Thoracic aorta (tissue), 2 donors: ENCODE measurements around the gene CIZ1. TPM values are rescaled to one million over a fixed set of nuclear protein-coding genes. Genes with fewer than 3 reads are reported as not detected.

Experiments used
- ATAC-seq: fragments of 150-250 bp; one replicate; pipeline ENCODE4 v1.8.0; 2017; ENCODE audit warnings: low read depth; ENCODE audit not compliant: insufficient number of reproducible peaks, low FRiP score
- DNase-seq: peaks from one replicate; pipeline ENCODE4 v3.0.0-alpha.2; 2020; ENCODE audit warnings: low spot score
- H3K27ac ChIP-seq, 2 donors: fragments of 200-600 bp; sonication (generic); 1 replicate in 1 of 2; 2 replicates in 1 of 2; pipeline ENCODE4 v1.5.1; 2016; ENCODE audit warnings: mild to moderate bottlenecking in 2 of 2, moderate library complexity in 2 of 2
- H3K27me3 ChIP-seq: fragments of 200-600 bp; sonication (generic); replicated peaks from 2 replicates; pipeline ENCODE4 v1.6.0; 2016; ENCODE audit warnings: mild to moderate bottlenecking; ENCODE audit not compliant: insufficient read depth
- H3K36me3 ChIP-seq: fragments of 200-600 bp; sonication (generic); one replicate; pipeline ENCODE4 v1.5.1; 2016
- H3K4me1 ChIP-seq, 2 donors: fragments of 200-600 bp; sonication (generic); 1 replicate in 1 of 2; 2 replicates in 1 of 2; pipeline versions ENCODE4 v1.5.1 to v1.6.0; 2016; ENCODE audit warnings: low read depth in 2 of 2, mild to moderate bottlenecking in 1 of 2; ENCODE audit not compliant: control insufficient read depth in 1 of 2
- H3K4me3 ChIP-seq: fragments of 200-600 bp; sonication (generic); 2 replicates; pipeline ENCODE4 v1.5.1; 2016; ENCODE audit warnings: mild to moderate bottlenecking
- H3K9me3 ChIP-seq: fragments of 200-600 bp; sonication (generic); 2 replicates; pipeline ENCODE4 v1.5.1; 2016
- total RNA-seq, 2 donors: library from RNA; depleted of rRNA; stranded (reverse); fragments of >200 nt; gene quantifications; one replicate each; pipeline versions ENCODE4 v1.1.0 to v1.2.3, GENCODE V29; 2016
- TF ChIP-seq, protein P1 (sequence below): fragments of 200-600 bp; sonication (generic); IDR thresholded peaks from one replicate; pipeline ENCODE4 v1.5.1; 2019; ENCODE audit warnings: antibody characterized with exemption

The CIZ1 gene
- total RNA-seq, 2 donors from 2014 or later: 68.0 to 86.0 TPM

DNA sequence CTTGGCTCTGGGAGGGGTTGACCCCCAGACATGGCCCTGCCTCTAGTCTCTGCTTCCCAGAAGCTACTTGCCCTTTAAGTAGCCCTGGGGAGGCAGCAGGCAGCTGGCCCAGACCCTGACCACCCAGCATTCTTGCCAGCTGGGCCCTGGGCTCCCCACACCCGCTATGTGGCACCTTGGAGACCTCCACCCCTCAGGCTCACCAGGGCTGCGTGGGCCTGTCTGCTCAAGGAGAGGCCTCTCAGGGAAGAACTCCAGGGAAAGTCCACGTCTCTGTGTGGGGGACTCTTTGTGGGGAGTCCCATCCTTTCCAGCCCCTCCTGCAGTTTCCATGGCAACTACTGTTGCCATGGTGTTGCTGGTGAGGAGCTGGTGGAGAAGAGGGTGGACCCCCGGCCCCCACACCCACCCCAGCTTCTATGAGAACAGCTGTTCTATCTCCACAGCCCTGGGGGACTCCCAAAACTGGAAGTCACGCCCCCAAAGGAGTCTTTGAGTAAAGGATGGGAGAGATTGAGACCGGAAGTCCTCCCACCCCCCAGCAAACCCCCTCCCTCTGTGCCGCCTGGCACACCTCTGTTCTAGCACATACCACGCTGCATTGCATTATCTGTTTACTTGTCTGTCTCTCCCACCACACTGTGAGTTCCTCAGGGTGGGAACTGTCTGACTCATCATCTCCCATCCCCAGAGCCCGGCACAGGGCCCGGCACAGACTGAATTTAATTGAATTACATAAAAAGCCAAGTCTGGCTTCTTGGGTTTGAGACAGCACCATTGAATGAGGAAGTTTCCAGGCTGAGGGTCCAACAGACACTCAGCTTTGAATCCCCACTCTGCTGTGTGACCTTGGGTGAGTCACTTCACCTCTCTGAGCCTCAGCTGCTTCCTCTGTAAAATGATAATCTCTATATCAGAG is 24.4 kb upstream of the CIZ1 start:
- H3K27ac ChIP-seq: no peak overlapping the region
- DNase-seq: no peak
- H3K4me1 ChIP-seq: peaks cover 0 to 13% of the 10 kb centered on the region in 2 donors
- no peaks in the 10 kb centered on the region for H3K27me3 ChIP-seq
- no peaks in the 10 kb centered on the region for H3K36me3 ChIP-seq
- H3K9me3 ChIP-seq: no peaks in the 10 kb centered on the region
- no peak overlapping the region for H3K4me3 ChIP-seq
- no peak for ATAC-seq
- TF ChIP-seq, protein P1, sequence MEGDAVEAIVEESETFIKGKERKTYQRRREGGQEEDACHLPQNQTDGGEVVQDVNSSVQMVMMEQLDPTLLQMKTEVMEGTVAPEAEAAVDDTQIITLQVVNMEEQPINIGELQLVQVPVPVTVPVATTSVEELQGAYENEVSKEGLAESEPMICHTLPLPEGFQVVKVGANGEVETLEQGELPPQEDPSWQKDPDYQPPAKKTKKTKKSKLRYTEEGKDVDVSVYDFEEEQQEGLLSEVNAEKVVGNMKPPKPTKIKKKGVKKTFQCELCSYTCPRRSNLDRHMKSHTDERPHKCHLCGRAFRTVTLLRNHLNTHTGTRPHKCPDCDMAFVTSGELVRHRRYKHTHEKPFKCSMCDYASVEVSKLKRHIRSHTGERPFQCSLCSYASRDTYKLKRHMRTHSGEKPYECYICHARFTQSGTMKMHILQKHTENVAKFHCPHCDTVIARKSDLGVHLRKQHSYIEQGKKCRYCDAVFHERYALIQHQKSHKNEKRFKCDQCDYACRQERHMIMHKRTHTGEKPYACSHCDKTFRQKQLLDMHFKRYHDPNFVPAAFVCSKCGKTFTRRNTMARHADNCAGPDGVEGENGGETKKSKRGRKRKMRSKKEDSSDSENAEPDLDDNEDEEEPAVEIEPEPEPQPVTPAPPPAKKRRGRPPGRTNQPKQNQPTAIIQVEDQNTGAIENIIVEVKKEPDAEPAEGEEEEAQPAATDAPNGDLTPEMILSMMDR: no peak

GRCh38 chr9:128214571-128215490 is 23.5 kb upstream of the CIZ1 start:
- Histone ChIP-seq H3K36me3 (no peaks in the 10 kb centered on the region), H3K9me3 (no peaks in the 10 kb centered on the region), H3K27me3 (no peaks in the 10 kb centered on the region), H3K4me3 (no peak overlapping the region), H3K27ac (no peak overlapping the region), H3K4me1 (peaks cover 0 to 13% of the 10 kb centered on the region in 2 donors)
- ATAC-seq (no peak), DNase-seq (no peak)
- TF ChIP-seq, protein P1: no peak

DNA sequence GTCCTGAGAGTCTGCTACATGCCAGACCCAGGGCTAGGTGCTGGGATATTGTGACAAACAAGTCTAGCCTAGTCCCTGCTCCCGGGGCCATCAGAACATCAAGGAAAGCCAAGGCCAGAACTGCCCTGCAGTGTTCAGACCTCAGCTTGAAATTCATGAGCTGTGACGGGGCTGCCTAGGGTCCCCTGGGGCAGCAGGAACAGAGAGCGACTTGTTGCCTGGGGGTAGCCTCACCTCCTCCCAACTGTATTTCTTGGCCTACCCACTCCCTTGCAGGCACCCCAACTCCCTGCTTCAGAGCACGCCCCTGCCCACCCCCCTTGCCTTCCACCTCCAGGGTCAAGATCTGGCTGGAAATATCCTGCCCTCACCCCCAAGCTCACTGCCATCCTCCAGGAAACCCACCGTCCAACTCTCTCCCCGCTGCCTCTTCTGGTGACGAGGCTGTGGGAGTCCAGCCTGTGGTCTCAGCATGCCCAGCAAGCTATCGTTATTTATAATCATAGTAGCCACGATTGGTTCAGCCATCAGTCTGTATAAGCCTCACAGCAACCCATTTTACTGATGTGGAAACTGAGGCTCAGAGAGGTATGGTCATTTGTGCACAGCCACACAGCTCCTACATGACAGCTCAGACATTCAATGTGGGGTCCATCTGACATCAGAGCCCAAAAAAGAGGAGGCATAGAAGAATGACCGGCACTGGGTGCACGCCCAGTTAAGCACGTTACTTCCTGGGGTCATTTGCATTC is 22.6 kb upstream of the CIZ1 start:
- Histone ChIP-seq H3K36me3 (no peaks in the 10 kb centered on the region), H3K9me3 (no peaks in the 10 kb centered on the region), H3K4me1 (peaks cover 0 to 8% of the 10 kb centered on the region in 2 donors), H3K27me3 (no peaks in the 10 kb centered on the region), H3K27ac (no peak overlapping the region), H3K4me3 (no peak overlapping the region)
- ATAC-seq: no peak
- TF ChIP-seq, protein P1: no peak
- DNase-seq: no peak

- Histone ChIP-seq H3K27me3 (no peaks in the 10 kb centered on the region), H3K36me3 (no peaks in the 10 kb centered on the region), H3K4me1 (no peaks in the 10 kb centered on the region), H3K9me3 (no peaks in the 10 kb centered on the region), H3K4me3 (no peak overlapping the region), H3K27ac (no peak overlapping the region)
- TF ChIP-seq, protein P1: no peak
- DNase-seq (no peak), ATAC-seq (no peak)
These were observed 20.6 kb upstream of the CIZ1 start for GRCh38 chr9:128211981-128212281.
